Measurements from ENCODE around the gene BLM.

GRCh38 chr15:90773485-90773884 lies 56.3 kb downstream of the BLM start:
- TF ChIP-seq CTCF (IDR thresholded peaks at IDR 0.05; ENCODE audit: low read depth, low read length) (no peak), MAX (IDR thresholded peaks at IDR 0.05; ENCODE audit: low read depth, low read length) (no peak), POLR2A (IDR thresholded peaks at IDR 0.05; ENCODE audit: extremely low read depth, insufficient read length) (no peak)

All from NB4 (cell line).